IMR-90 (cell line): ENCODE results near the gene CMSS1. TPM values are rescaled to one million over a fixed set of nuclear protein-coding genes. Genes with fewer than 3 reads are reported as not detected.
A peak's percentile ranks its signal among the peaks of the same experiment; 100 is the strongest.

Experiments
- ATAC-seq: fragments of 200-7000 bp; cut with Tn5 transposase; 2 replicates; pipeline ENCODE4 v1.9.1; 2020; ENCODE audit warnings: low read depth, mild to moderate bottlenecking, moderate library complexity
- BruUV-seq: library from RNA; stranded (reverse); fragments of 400-500 nt; replicated peaks from 2 replicates; lab custom pipeline; 2021; lab: Mats Ljungman, UMichigan
- CTCF ChIA-PET: fragments of 300-600 bp; formaldehyde crosslinking; extraction: SDS; loops from one replicate; lab custom pipeline; 2021; ENCODE audit warnings: antibody characterized with exemption; lab: Yijun Ruan, JAX
- POLR2A ChIA-PET: fragments of 300-600 bp; sonication (Branson Sonifier 250); formaldehyde crosslinking; loops from one replicate; lab custom pipeline; 2022; ENCODE audit warnings: antibody characterized with exemption; ENCODE audit not compliant: unreplicated experiment; lab: Charles Lee
- DNase-seq: peaks from one replicate; pipeline ENCODE4 v3.0.0; 2013
- H2AFZ ChIP-seq: replicated peaks from 2 replicates; pipeline ENCODE3; 2013; ENCODE audit warnings: low read length, mild to moderate bottlenecking; ENCODE audit not compliant: poor library complexity
- H2AK5ac ChIP-seq: 2 replicates; pipeline ENCODE4 v1.6.1; 2013; ENCODE audit warnings: low read depth, low read length, inconsistent platforms
- H2AK9ac ChIP-seq: replicated peaks from 2 replicates; pipeline ENCODE3; 2013; ENCODE audit warnings: mild to moderate bottlenecking, low read depth, low read length, moderate library complexity; ENCODE audit not compliant: poor library complexity
- H2BK120ac ChIP-seq: 2 replicates; pipeline ENCODE4 v1.6.1; 2013; ENCODE audit warnings: low read depth, low read length, inconsistent platforms
- H2BK15ac ChIP-seq: 3 replicates; pipeline ENCODE4 v1.6.1; 2013; ENCODE audit warnings: low read depth, low read length, inconsistent platforms
- H2BK20ac ChIP-seq: 2 replicates; pipeline ENCODE4 v1.6.1; 2013; ENCODE audit warnings: low read depth, mild to moderate bottlenecking, inconsistent platforms, low read length, moderate library complexity
- H2BK5ac ChIP-seq: 2 replicates; pipeline ENCODE4 v1.6.1; 2013; ENCODE audit warnings: mild to moderate bottlenecking, low read depth, low read length, inconsistent platforms; ENCODE audit not compliant: poor library complexity, severe bottlenecking
- H3K14ac ChIP-seq: replicated peaks from 2 replicates; pipeline ENCODE4 v1.6.1; 2013; ENCODE audit warnings: low read depth, low read length, inconsistent platforms
- H3K18ac ChIP-seq: 2 replicates; pipeline ENCODE4 v1.6.1; 2013; ENCODE audit warnings: low read depth, low read length, control low read depth
- H3K23ac ChIP-seq: 2 replicates; pipeline ENCODE4 v1.6.1; 2013; ENCODE audit warnings: low read depth, low read length, inconsistent platforms
- H3K27ac ChIP-seq: 2 replicates; pipeline ENCODE4 v1.5.1; 2013; ENCODE audit warnings: mild to moderate bottlenecking, control low read depth, low read length; ENCODE audit not compliant: insufficient read depth
- H3K27me3 ChIP-seq: 2 replicates; pipeline ENCODE4 v1.6.1; 2013; ENCODE audit warnings: low read length; ENCODE audit not compliant: control insufficient read depth, insufficient read depth
- H3K36me3 ChIP-seq: 2 replicates; pipeline ENCODE4 v1.6.1; 2013; ENCODE audit warnings: low read length, mixed read lengths; ENCODE audit not compliant: control insufficient read depth, insufficient read depth
- H3K4ac ChIP-seq: 2 replicates; pipeline ENCODE4 v1.6.1; 2013; ENCODE audit warnings: low read depth, low read length, inconsistent platforms
- H3K4me1 ChIP-seq: 2 replicates; pipeline ENCODE4 v1.6.1; 2013; ENCODE audit warnings: low read length, mixed read lengths; ENCODE audit not compliant: control insufficient read depth, insufficient read depth
- H3K4me2 ChIP-seq: 2 replicates; pipeline ENCODE4 v1.6.1; 2013; ENCODE audit warnings: low read depth, mild to moderate bottlenecking, control low read depth, low read length, moderate library complexity
- H3K4me3 ChIP-seq: 2 replicates; pipeline ENCODE4 v1.5.1; 2013; ENCODE audit warnings: low read depth, mild to moderate bottlenecking, control low read depth, low read length, moderate library complexity; ENCODE audit not compliant: insufficient read depth
- H3K56ac ChIP-seq: 2 replicates; pipeline ENCODE4 v1.6.1; 2013; ENCODE audit warnings: low read length, inconsistent platforms; ENCODE audit not compliant: insufficient read depth; ENCODE audit errors: extremely low read depth
- H3K79me1 ChIP-seq, 2 experiments: 2 replicates each; pipeline ENCODE4 v1.6.1; 2013; ENCODE audit warnings: low read length in 2 of 2, inconsistent platforms in 1 of 2, low read depth in 1 of 2
- H3K9ac ChIP-seq: 2 replicates; pipeline ENCODE4 v1.6.1; 2013; ENCODE audit warnings: low read depth, low read length, control low read depth
- H3K9me1 ChIP-seq: 2 replicates; pipeline ENCODE4 v1.6.1; 2013; ENCODE audit warnings: low read length, inconsistent platforms; ENCODE audit not compliant: insufficient read depth
- H3K9me3 ChIP-seq: 2 replicates; pipeline ENCODE4 v1.6.1; 2013; ENCODE audit warnings: low read length; ENCODE audit not compliant: control insufficient read depth, insufficient read depth
- H4K20me1 ChIP-seq: 2 replicates; pipeline ENCODE4 v1.6.1; 2013; ENCODE audit warnings: low read length, inconsistent platforms; ENCODE audit not compliant: insufficient read depth
- H4K5ac ChIP-seq: 2 replicates; pipeline ENCODE4 v1.6.1; 2013; ENCODE audit warnings: mild to moderate bottlenecking, low read depth, low read length, control low read depth
- H4K8ac ChIP-seq, 2 experiments: 2 replicates each; pipeline ENCODE4 v1.6.1; 2013; ENCODE audit warnings: low read depth in 2 of 2, low read length in 2 of 2, control low read depth in 1 of 2, inconsistent platforms in 1 of 2
- H4K91ac ChIP-seq: 2 replicates; pipeline ENCODE4 v1.6.1; 2013; ENCODE audit warnings: low read depth, low read length, inconsistent platforms; ENCODE audit not compliant: insufficient read depth
- BHLHE40 ChIP-seq: fragments of 150-350 bp; IDR thresholded peaks from 2 replicates; pipeline ENCODE4 v1.6.1; 2016; ENCODE audit warnings: mild to moderate bottlenecking, low read depth, low read length
- MAFK ChIP-seq: IDR thresholded peaks from 2 replicates; pipeline ENCODE4 v1.6.1; 2012; ENCODE audit warnings: low read depth, low read length, improper control_type of control experiment
- RAD21 ChIP-seq: IDR thresholded peaks from 2 replicates; pipeline ENCODE4 v1.6.1; 2012; ENCODE audit warnings: low read length, improper control_type of control experiment
- SMC3 ChIP-seq: fragments of 150-350 bp; IDR thresholded peaks from 2 replicates; pipeline ENCODE4 v1.6.1; 2016; ENCODE audit warnings: low read depth, mild to moderate bottlenecking, antibody characterized with exemption, low read length, moderate library complexity
- WGBS, 2 experiments: methylation state at CpG; one replicate each; pipeline versions ENCODE4 v1.1.5 to v1.1.7; 2013; ENCODE audit warnings: missing lambda C conversion rate in 2 of 2; ENCODE audit not compliant: insufficient read length in 1 of 2; ENCODE audit errors: extremely low coverage in 2 of 2; 5-methylcytosine and 5-hydroxymethylcytosine counted together
- dilution Hi-C: fragments of 300-500 bp; cut with HindIII; formaldehyde crosslinking; loops from one replicate; pipeline ENCODE4 v1.14.3; 2018; ENCODE audit warnings: low sequenced_read_pairs; ENCODE audit not compliant: unreplicated experiment
- in situ Hi-C: fragments of 300-500 bp; cut with MboI; formaldehyde crosslinking; loops from 3 replicates; pipeline ENCODE4 v1.14.3; 2019; ENCODE audit warnings: low sequenced_read_pairs, inconsistent platforms, mixed read lengths
- intact Hi-C: fragments of 100-400 bp; cut with micrococcal nuclease; formaldehyde crosslinking; loops from 2 replicates; pipeline ENCODE4 v1.10.0; 2022
- polyA plus RNA-seq, 3 experiments: library from polyadenylated mRNA; depleted of rRNA; stranded (reverse); fragments of >200 nt; gene quantifications; 2 replicates each; pipeline ENCODE4 v1.2.3, GENCODE V29; 2012; ENCODE audit warnings: low replicate concordance in 1 of 3
- total RNA-seq: library from RNA; depleted of rRNA; stranded (reverse); fragments of >200 nt; gene quantifications from 2 replicates; pipeline ENCODE4 v1.2.3, GENCODE V29; 2012
- TF ChIP-seq, protein P1 (sequence below): conservative IDR thresholded peaks from 2 replicates; pipeline ENCODE4 v1.5.1; 2012; ENCODE audit warnings: mild to moderate bottlenecking, low read depth, low read length, improper control_type of control experiment

The CMSS1 gene
- total and polyA plus RNA-seq, 2 of the 4 experiments (the other 2 are of a cell fraction) = 12.5 to 13.6 TPM

DNA sequence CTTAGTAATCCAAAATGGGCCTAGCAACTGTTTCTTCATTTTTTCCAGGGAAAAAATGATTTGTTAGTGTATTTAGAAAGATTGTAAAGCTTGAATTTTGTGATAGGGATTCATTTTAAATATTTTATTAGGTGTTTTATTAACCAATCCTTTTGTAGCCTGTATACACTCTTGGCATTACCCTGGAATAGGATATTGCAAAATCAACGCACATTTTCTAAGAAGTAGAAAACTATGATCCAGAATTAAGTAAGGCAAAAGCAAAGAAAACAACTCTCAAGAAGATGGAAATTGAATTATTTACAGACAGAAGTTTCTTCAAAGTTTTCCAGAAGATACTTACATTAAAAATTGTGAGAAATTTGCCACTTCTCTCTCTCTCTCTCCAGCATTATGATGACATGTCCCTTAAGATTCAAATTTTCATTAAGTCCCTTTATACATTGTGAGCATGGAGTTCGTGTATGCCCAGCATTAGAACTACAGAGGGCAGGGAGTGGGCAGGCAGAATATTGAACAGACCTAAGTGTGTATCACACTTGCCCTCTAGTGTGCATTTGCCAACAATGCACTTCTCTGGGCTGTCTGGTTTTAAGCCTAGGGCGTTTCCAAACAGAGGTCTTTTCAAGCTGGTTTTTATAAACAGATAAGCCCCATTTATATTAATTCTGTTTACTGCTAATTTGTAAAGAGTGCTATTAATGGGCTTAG, 28.5 kb upstream of the CMSS1 start:
- H4K5ac ChIP-seq = no peak overlapping the region
- dilution Hi-C loops = no loop called here
- no peak overlapping the region for H3K23ac ChIP-seq
- no peak overlapping the region for H3K27ac ChIP-seq
- WGBS, 2 experiments = no CpG with 5 or more reads among the region's 3 CpGs
- H3K4me3 ChIP-seq = no peak overlapping the region
- H2AK9ac ChIP-seq = no peak overlapping the region
- no peak overlapping the region; the same call in 1 of the 2 replicates for H3K14ac ChIP-seq
- H3K9ac ChIP-seq = no peak overlapping the region
- no peaks in the 10 kb centered on the region for H3K79me1 ChIP-seq
- in situ Hi-C loops = no loop called here
- H3K4me1 ChIP-seq = peaks cover 4% of the 10 kb centered on the region; the same call in 1 of the 2 replicates
- no peak overlapping the region for H3K4ac ChIP-seq
- no peak overlapping the region; the same call in 1 of the 2 replicates for H2BK20ac ChIP-seq
- peak; percentile 67 for DNase-seq
- no peaks in the 10 kb centered on the region for H4K20me1 ChIP-seq
- CTCF ChIA-PET = interaction anchor here (0.6 to 2.2 kb wide), 8 partner anchors 8 to 286 kb away, joined by 3 to 11 read pairs (median 4); no protein-coding TSS in a partner anchor
- H3K4me2 ChIP-seq = no peak overlapping the region
- H3K9me1 ChIP-seq = no peaks in the 10 kb centered on the region
- H4K8ac ChIP-seq = peak overlapping the region in 1 of 2 experiments; percentile 39; a peak in 1 of 4 replicates
- peak overlapping the region; percentile 38; the same call in 1 of the 2 replicates for H2BK120ac ChIP-seq
- H3K36me3 ChIP-seq = no peaks in the 10 kb centered on the region; the same call in 1 of the 2 replicates
- H3K56ac ChIP-seq = no peak overlapping the region
- H2BK5ac ChIP-seq = peak overlapping the region; percentile 21
- no peak overlapping the region for H2BK15ac ChIP-seq
- H2AFZ ChIP-seq = no peak overlapping the region
- H4K91ac ChIP-seq = no peak overlapping the region
- no TSS peak for BruUV-seq
- H3K18ac ChIP-seq = no peak overlapping the region
- no peak overlapping the region for H2AK5ac ChIP-seq
- intact Hi-C loops = loop anchor here (1.0 kb wide), 2 partner anchors 144 to 766 kb away; no protein-coding TSS in a partner anchor
- TF ChIP-seq, protein P1, sequence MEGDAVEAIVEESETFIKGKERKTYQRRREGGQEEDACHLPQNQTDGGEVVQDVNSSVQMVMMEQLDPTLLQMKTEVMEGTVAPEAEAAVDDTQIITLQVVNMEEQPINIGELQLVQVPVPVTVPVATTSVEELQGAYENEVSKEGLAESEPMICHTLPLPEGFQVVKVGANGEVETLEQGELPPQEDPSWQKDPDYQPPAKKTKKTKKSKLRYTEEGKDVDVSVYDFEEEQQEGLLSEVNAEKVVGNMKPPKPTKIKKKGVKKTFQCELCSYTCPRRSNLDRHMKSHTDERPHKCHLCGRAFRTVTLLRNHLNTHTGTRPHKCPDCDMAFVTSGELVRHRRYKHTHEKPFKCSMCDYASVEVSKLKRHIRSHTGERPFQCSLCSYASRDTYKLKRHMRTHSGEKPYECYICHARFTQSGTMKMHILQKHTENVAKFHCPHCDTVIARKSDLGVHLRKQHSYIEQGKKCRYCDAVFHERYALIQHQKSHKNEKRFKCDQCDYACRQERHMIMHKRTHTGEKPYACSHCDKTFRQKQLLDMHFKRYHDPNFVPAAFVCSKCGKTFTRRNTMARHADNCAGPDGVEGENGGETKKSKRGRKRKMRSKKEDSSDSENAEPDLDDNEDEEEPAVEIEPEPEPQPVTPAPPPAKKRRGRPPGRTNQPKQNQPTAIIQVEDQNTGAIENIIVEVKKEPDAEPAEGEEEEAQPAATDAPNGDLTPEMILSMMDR = peak; percentile 77
- peak; percentile 83 for TF ChIP-seq RAD21
- TF ChIP-seq MAFK = 0 out of 2 replicates have a peak, but pooled peaks have one; percentile 12
- TF ChIP-seq BHLHE40 = no peak
- TF ChIP-seq SMC3 = peak; percentile 69
- POLR2A ChIA-PET = no interaction called here
- peak; percentile 97 for ATAC-seq
- H3K9me3 ChIP-seq = no peaks in the 10 kb centered on the region
- no peaks in the 10 kb centered on the region for H3K27me3 ChIP-seq
